GM06990 (cell line): Measurements from ENCODE around the gene NRK.
"Not testable (repeated sequence)": the region's sequence is repeated elsewhere in the genome, so short reads cannot be mapped to it uniquely, and the experiment has no call there.

Experiments
- DNase-seq: peaks from one replicate; pipeline ENCODE4 v3.0.0-alpha.2; 2011; ENCODE audit not compliant: insufficient read length; ENCODE audit errors: extremely low read depth
- H3K27me3 ChIP-seq: replicated peaks from 2 replicates; pipeline ENCODE4 v1.6.0; 2011; ENCODE audit warnings: low read length; ENCODE audit not compliant: control insufficient read depth, insufficient read depth
- H3K36me3 ChIP-seq: 2 replicates; pipeline ENCODE4 v1.5.1; 2011; ENCODE audit warnings: low read length; ENCODE audit not compliant: control insufficient read depth, insufficient read depth
- H3K4me3 ChIP-seq: replicated peaks from 2 replicates; pipeline ENCODE4 v1.5.1; 2011; ENCODE audit warnings: low read depth, mild to moderate bottlenecking, control low read depth, low read length
- TF ChIP-seq, protein P1 (sequence below): IDR thresholded peaks from 2 replicates; pipeline ENCODE4 v1.5.1; 2011; ENCODE audit warnings: low read length, control low read depth, mild to moderate bottlenecking, inconsistent platforms; ENCODE audit not compliant: insufficient read depth, poor library complexity, severe bottlenecking

NRK gene

GRCh38 chrX:105803891-105804290 lies 18.4 kb upstream of the NRK start:
- Histone ChIP-seq H3K27me3 (no peaks in the 10 kb centered on the region), H3K36me3 (no peaks in the 10 kb centered on the region), H3K4me3 (no peak overlapping the region)
- TF ChIP-seq, protein P1, sequence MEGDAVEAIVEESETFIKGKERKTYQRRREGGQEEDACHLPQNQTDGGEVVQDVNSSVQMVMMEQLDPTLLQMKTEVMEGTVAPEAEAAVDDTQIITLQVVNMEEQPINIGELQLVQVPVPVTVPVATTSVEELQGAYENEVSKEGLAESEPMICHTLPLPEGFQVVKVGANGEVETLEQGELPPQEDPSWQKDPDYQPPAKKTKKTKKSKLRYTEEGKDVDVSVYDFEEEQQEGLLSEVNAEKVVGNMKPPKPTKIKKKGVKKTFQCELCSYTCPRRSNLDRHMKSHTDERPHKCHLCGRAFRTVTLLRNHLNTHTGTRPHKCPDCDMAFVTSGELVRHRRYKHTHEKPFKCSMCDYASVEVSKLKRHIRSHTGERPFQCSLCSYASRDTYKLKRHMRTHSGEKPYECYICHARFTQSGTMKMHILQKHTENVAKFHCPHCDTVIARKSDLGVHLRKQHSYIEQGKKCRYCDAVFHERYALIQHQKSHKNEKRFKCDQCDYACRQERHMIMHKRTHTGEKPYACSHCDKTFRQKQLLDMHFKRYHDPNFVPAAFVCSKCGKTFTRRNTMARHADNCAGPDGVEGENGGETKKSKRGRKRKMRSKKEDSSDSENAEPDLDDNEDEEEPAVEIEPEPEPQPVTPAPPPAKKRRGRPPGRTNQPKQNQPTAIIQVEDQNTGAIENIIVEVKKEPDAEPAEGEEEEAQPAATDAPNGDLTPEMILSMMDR: no peak
- DNase-seq: no peak

DNA sequence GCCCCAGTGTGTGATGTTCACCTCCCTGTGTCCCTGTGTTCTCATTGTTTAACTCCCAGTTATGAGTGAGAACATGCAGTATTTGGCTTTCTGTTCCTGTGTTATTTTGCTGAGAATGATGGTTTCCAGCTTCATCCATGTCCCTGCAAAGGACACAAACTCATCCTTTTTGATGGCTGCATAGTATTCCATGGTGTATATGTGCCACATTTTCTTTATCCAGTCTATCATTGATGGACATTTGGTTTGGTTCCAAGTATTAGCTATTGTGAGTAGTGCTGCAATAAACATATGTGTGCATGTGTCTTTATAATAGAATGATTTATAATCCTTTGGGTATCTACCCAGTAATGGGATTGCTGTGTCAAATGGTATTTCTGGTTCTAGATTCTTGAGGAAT lies 16.7 kb upstream of the NRK start:
- not testable (repeated sequence) for DNase-seq, H3K27me3 ChIP-seq, H3K36me3 ChIP-seq, H3K4me3 ChIP-seq

DNA sequence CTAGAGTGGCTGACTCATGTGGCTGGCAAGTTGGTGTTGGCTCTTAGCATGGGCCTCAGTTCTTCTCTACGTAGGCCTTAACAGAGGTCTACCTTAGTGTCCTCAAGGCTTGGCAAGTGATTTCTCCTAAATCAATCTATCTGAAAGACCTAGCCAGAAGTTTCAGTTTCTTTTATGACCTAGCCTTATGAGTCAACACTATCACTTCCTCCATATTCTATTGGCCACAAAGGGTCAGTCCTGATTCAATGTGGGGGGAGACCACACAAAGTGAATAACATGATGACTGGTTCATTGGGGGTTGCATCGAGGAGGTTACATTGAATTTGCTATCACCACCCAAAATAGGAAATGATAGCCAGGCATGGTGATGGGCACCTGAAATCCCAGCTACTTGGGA lies 5.8 kb upstream of the NRK start:
- H3K4me3 ChIP-seq: no peak overlapping the region
- H3K27me3 ChIP-seq: no peaks in the 10 kb centered on the region
- no peaks in the 10 kb centered on the region for H3K36me3 ChIP-seq
- DNase-seq: no peak
- TF ChIP-seq, protein P1: no peak

GRCh38 chrX:105820247-105820646 lies 2.1 kb upstream of the NRK start:
- DNase-seq: no peak
- no peak overlapping the region for H3K4me3 ChIP-seq
- H3K36me3 ChIP-seq: no peaks in the 10 kb centered on the region
- H3K27me3 ChIP-seq: no peaks in the 10 kb centered on the region
- TF ChIP-seq, protein P1: no peak

DNA sequence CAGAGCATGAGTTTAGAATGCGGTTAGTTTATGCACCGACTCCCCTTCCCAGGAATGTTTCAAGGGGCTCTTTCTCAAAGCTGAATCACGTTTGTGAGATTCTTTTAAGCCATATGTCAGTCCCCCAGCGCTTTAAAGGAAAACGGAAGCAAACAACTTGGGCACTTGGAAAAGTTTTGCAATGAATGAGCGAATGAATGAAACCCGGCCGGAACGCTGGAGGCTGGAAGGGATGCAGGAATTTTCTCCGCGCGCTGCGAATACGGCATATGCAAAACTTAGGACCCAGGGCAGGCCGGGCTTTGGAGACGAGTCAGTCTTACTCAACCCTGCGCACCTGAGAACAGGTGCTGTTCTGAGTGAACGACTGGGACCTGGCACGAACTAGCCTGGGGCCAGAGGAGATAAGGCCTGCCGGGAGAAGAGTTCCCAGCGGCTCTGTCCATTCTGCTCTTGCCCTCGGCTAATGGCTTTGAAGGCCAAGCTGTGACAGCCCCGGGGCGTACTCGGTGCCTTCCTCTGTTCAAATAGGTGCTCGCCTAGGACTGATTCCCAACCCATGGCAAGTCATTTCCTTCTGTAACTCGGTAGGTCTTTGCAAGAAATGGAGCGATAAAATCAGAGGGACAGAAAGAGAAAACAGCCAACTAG lies 743 bp upstream of the NRK start:
- TF ChIP-seq, protein P1: no peak
- DNase-seq: no peak
- Histone ChIP-seq H3K27me3 (no peaks in the 10 kb centered on the region), H3K4me3 (no peak overlapping the region), H3K36me3 (no peaks in the 10 kb centered on the region)

DNA sequence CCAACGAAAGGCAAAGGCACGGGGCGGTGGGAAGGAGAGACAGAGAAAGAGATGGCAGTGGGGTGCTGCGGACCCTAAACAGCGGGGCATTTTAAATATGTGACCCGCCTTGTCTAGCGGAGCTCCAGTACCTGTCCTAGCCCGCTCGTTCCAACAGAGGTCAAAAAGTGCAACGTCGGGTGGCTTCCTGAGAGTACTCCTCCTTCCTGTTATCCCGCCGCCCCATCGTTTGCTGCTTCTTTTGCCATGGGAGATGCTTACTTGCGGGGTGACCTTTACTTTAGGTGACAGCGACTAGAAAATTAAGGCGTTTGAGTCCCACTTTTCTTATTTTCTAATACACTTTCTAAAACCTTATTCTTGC lies 735 bp downstream of the NRK start:
- DNase-seq: no peak
- TF ChIP-seq, protein P1: no peak
- Histone ChIP-seq H3K36me3 (no peaks in the 10 kb centered on the region), H3K27me3 (no peaks in the 10 kb centered on the region), H3K4me3 (no peak overlapping the region)
